HG03108 (cell line): Measurements from ENCODE around the gene SLC19A1.

ENCODE experiments used
- ATAC-seq: cut with Tn5 transposase; IDR thresholded peaks from one replicate; pipeline ENCODE4 v1.9.1; 2021; ENCODE audit warnings: moderate library complexity; ENCODE audit not compliant: unreplicated experiment

The SLC19A1 gene

GRCh38 chr21:45546636-45547544 lies 4.7 kb upstream of the SLC19A1 start:
- ATAC-seq: no peak

- ATAC-seq: no peak
Observed at GRCh38 chr21:45545691-45546531, 3.7 kb upstream of the SLC19A1 start.

- no peak for ATAC-seq
Observed at GRCh38 chr21:45545236-45545570, 3.0 kb upstream of the SLC19A1 start.

GRCh38 chr21:45544449-45545235 lies 2.4 kb upstream of the SLC19A1 start:
- no peak for ATAC-seq

GRCh38 chr21:45543710-45544448 lies 1.6 kb upstream of the SLC19A1 start:
- ATAC-seq: no peak

- ATAC-seq: no peak
Observed at GRCh38 chr21:45543371-45543709, 1.1 kb upstream of the SLC19A1 start.

- no peak for ATAC-seq
Observed at GRCh38 chr21:45542667-45543370, 579 bp upstream of the SLC19A1 start.

- peak; percentile 55 for ATAC-seq
Observed at GRCh38 chr21:45541221-45542039, 810 bp downstream of the SLC19A1 start.

- ATAC-seq: no peak
Observed at GRCh38 chr21:45540601-45540970, 1.7 kb downstream of the SLC19A1 start.

GRCh38 chr21:45539796-45540600 lies 2.2 kb downstream of the SLC19A1 start:
- ATAC-seq: no peak

GRCh38 chr21:45539046-45539795 lies 3.0 kb downstream of the SLC19A1 start:
- ATAC-seq: no peak

- ATAC-seq: no peak
Observed at GRCh38 chr21:45538381-45539045, 3.7 kb downstream of the SLC19A1 start.

GRCh38 chr21:45537746-45538291 lies 4.4 kb downstream of the SLC19A1 start:
- no peak for ATAC-seq

GRCh38 chr21:45537111-45537745 lies 5.0 kb downstream of the SLC19A1 start:
- ATAC-seq: no peak

- ATAC-seq: no peak
Observed at GRCh38 chr21:45536301-45537081, 5.7 kb downstream of the SLC19A1 start.
